GM12865 (cell line): ENCODE data around the gene VTA1.
"Not testable (repeated sequence)": the region's sequence is repeated elsewhere in the genome, so short reads cannot be mapped to it uniquely, and the experiment has no call there.

Experiments used
- DNase-seq: peaks from one replicate; pipeline ENCODE4 v3.0.0; 2010; ENCODE audit warnings: low read depth
- H3K4me3 ChIP-seq: 2 replicates; pipeline ENCODE4 v1.5.1; 2011; ENCODE audit warnings: mild to moderate bottlenecking, low read depth, low read length, control low read depth
- CTCF ChIP-seq: IDR thresholded peaks from 2 replicates; pipeline ENCODE4 v1.5.1; 2011; ENCODE audit warnings: low read length, control low read depth, low read depth, inconsistent platforms; ENCODE audit not compliant: insufficient read depth; ENCODE audit errors: missing control alignments

VTA1 gene

GRCh38 chr6:142146828-142147662 is at the start of gene VTA1, which contains the start of gene NMBR:
Gene VTA1, plus strand, starts transcription at chr6:142147263. Its CDS starts 25 bp downstream, at chr6:142147288.
Gene NMBR, minus strand, starts transcription at chr6:142147122. Its CDS starts 58,464 bp downstream, at chr6:142088658.
- DNase-seq = peak; percentile 99
- peak within 1 kb of the TSS; percentile 91 for H3K4me3 ChIP-seq
- TF ChIP-seq CTCF = peak; percentile 85

GRCh38 chr6:142104820-142105219 is 42.2 kb upstream of the VTA1 start:
- not testable (repeated sequence) for DNase-seq, H3K4me3 ChIP-seq

GRCh38 chr6:142110820-142111219 is 36.2 kb upstream of the VTA1 start:
- DNase-seq, H3K4me3 ChIP-seq: not testable (repeated sequence)

- no peak overlapping the region for H3K4me3 ChIP-seq
- peak; percentile 78 for DNase-seq
- peak; percentile 63 for TF ChIP-seq CTCF
Observed at GRCh38 chr6:142112451-142113061, 34.5 kb upstream of the VTA1 start.

- TF ChIP-seq CTCF = no peak
- no peak overlapping the region for H3K4me3 ChIP-seq
- DNase-seq = no peak
Observed at GRCh38 chr6:142117366-142117765, 29.7 kb upstream of the VTA1 start.

- DNase-seq = no peak
- H3K4me3 ChIP-seq = no peak overlapping the region
- no peak for TF ChIP-seq CTCF
Observed at GRCh38 chr6:142118328-142118727, 28.7 kb upstream of the VTA1 start.

GRCh38 chr6:142118925-142119324 is 28.1 kb upstream of the VTA1 start:
- DNase-seq = no peak
- TF ChIP-seq CTCF = no peak
- H3K4me3 ChIP-seq = no peak overlapping the region

- DNase-seq = no peak
- H3K4me3 ChIP-seq = no peak overlapping the region
- no peak for TF ChIP-seq CTCF
Observed at GRCh38 chr6:142121342-142121741, 25.7 kb upstream of the VTA1 start.
